NK-92 (cell line): Measurements from ENCODE around the gene PDE6A.

ENCODE experiments used
- DNase-seq: peaks from one replicate; lab custom pipeline; 2025; ENCODE audit not compliant: unreplicated experiment; lab: John Stamatoyannopoulos, UW

Gene PDE6A

GRCh38 chr5:149930749-149931574, 13.6 kb downstream of the PDE6A start:
- DNase-seq: no peak

- DNase-seq: no peak
These were observed 14.4 kb downstream of the PDE6A start for GRCh38 chr5:149930043-149930748.

- no peak for DNase-seq
These were observed 20.1 kb downstream of the PDE6A start for GRCh38 chr5:149924486-149924885.

GRCh38 chr5:149922950-149923349, 21.6 kb downstream of the PDE6A start:
- no peak for DNase-seq

- DNase-seq: no peak
These were observed 23.0 kb downstream of the PDE6A start for GRCh38 chr5:149921597-149921996.

- no peak for DNase-seq
These were observed 27.4 kb downstream of the PDE6A start for GRCh38 chr5:149917073-149917676.

GRCh38 chr5:149916334-149917072, 28.1 kb downstream of the PDE6A start:
- no peak for DNase-seq

GRCh38 chr5:149915392-149916260, 29.0 kb downstream of the PDE6A start:
- no peak for DNase-seq

- DNase-seq: no peak
These were observed 30.9 kb downstream of the PDE6A start for GRCh38 chr5:149913436-149914419.

- no peak for DNase-seq
These were observed 32.2 kb downstream of the PDE6A start for GRCh38 chr5:149912226-149912871.

GRCh38 chr5:149911031-149911430, 33.6 kb downstream of the PDE6A start:
- no peak for DNase-seq

GRCh38 chr5:149907828-149908227, 36.8 kb downstream of the PDE6A start:
- DNase-seq: no peak

GRCh38 chr5:149904977-149905376, 39.6 kb downstream of the PDE6A start:
- no peak for DNase-seq

GRCh38 chr5:149904293-149904886, 40.2 kb downstream of the PDE6A start:
- no peak for DNase-seq

- DNase-seq: no peak
These were observed 41.2 kb downstream of the PDE6A start for GRCh38 chr5:149903404-149903803.

GRCh38 chr5:149902177-149902576, 42.4 kb downstream of the PDE6A start:
- DNase-seq: no peak

- DNase-seq: no peak
These were observed 43.1 kb downstream of the PDE6A start for GRCh38 chr5:149901511-149901910.

- no peak for DNase-seq
These were observed 44.2 kb downstream of the PDE6A start for GRCh38 chr5:149900390-149900789.
